GM06990 (cell line): ENCODE data around the gene MXI1.
A peak's percentile ranks its signal among the peaks of the same experiment; 100 is the strongest.

Experiments used
- DNase-seq: peaks from one replicate; pipeline ENCODE4 v3.0.0-alpha.2; 2011; ENCODE audit not compliant: insufficient read length; ENCODE audit errors: extremely low read depth
- H3K27me3 ChIP-seq: replicated peaks from 2 replicates; pipeline ENCODE4 v1.6.0; 2011; ENCODE audit warnings: low read length; ENCODE audit not compliant: control insufficient read depth, insufficient read depth
- H3K36me3 ChIP-seq: 2 replicates; pipeline ENCODE4 v1.5.1; 2011; ENCODE audit warnings: low read length; ENCODE audit not compliant: control insufficient read depth, insufficient read depth
- H3K4me3 ChIP-seq: replicated peaks from 2 replicates; pipeline ENCODE4 v1.5.1; 2011; ENCODE audit warnings: low read depth, mild to moderate bottlenecking, control low read depth, low read length
- CTCF ChIP-seq: IDR thresholded peaks from 2 replicates; pipeline ENCODE4 v1.5.1; 2011; ENCODE audit warnings: low read length, control low read depth, mild to moderate bottlenecking, inconsistent platforms; ENCODE audit not compliant: insufficient read depth, poor library complexity, severe bottlenecking

The MXI1 gene

GRCh38 chr10:110278562-110279406 lies 71.4 kb downstream of the MXI1 start:
- no peak for DNase-seq
- Histone ChIP-seq H3K36me3 (no peaks in the 10 kb centered on the region), H3K27me3 (no peaks in the 10 kb centered on the region), H3K4me3 (no peak overlapping the region)
- no peak for TF ChIP-seq CTCF

- no peak overlapping the region for H3K4me3 ChIP-seq
- TF ChIP-seq CTCF, result peak; percentile 63
- H3K27me3 ChIP-seq, result no peaks in the 10 kb centered on the region
- DNase-seq, result no peak
- no peaks in the 10 kb centered on the region for H3K36me3 ChIP-seq
Observed at GRCh38 chr10:110279407-110279986, 72.1 kb downstream of the MXI1 start.

- Histone ChIP-seq H3K4me3 (no peak overlapping the region), H3K36me3 (no peaks in the 10 kb centered on the region)
Observed at GRCh38 chr10:110284262-110284661, 76.9 kb downstream of the MXI1 start.

DNA sequence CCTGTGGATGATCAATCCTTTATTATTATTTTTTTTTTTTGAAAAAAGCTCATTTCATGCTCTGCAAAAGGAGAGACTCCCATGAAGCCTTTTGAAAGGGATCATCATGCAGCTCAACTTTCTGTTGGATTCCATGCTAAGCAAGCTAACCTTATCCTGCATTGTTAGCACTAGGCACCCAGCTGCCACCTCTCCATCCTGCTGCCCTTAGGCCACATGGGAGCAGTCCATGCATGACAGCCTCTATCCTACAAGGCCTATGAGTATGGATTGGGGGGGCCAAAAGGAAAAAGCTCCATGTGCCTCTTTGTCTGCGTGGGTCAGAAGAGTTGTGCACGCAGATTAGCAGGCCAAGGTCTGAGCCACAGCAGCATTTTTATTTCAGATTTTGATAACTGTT lies 78.1 kb downstream of the MXI1 start:
- Histone ChIP-seq H3K36me3 (no peaks in the 10 kb centered on the region; the same call in 1 of the 2 replicates), H3K4me3 (no peak overlapping the region), H3K27me3 (no peaks in the 10 kb centered on the region)
- no peak for DNase-seq
- TF ChIP-seq CTCF, result no peak

More at GRCh38 chr10:110284262-110284661, 76.9 kb downstream of the MXI1 start:
- no peak for TF ChIP-seq CTCF
- H3K27me3 ChIP-seq, result no peaks in the 10 kb centered on the region
- no peak for DNase-seq

- Histone ChIP-seq H3K27me3 (no peaks in the 10 kb centered on the region), H3K36me3 (no peaks in the 10 kb centered on the region; the same call in 1 of the 2 replicates), H3K4me3 (no peak overlapping the region)
- no peak for DNase-seq
- no peak for TF ChIP-seq CTCF
Observed at GRCh38 chr10:110286841-110287240, 79.4 kb downstream of the MXI1 start.
